22Rv1 (cell line): ENCODE results near the gene PACS1.

Experiments used
- CTCF ChIP-seq: fragments of 450-650 bp; IDR thresholded peaks from 2 replicates; pipeline ENCODE4 v1.5.1; 2017; ENCODE audit warnings: mild to moderate bottlenecking
- ZFX ChIP-seq: fragments of 450-650 bp; IDR thresholded peaks from 2 replicates; pipeline ENCODE4 v1.6.1; 2017; ENCODE audit warnings: antibody characterized with exemption, borderline replicate concordance

GRCh38 chr11:66087148-66087908 lies 17.3 kb downstream of the PACS1 start:
- TF ChIP-seq CTCF, result no peak
- TF ChIP-seq ZFX, result no peak
